ENCODE measurements around the gene STARD13.

Gene STARD13

GRCh38 chr13:33087790-33088189 lies 197.8 kb downstream of the STARD13 start:
- DNase-seq (ENCODE audit: low read depth, low spot score) = no peak

GRCh38 chr13:33087091-33087490 lies 198.5 kb downstream of the STARD13 start:
- DNase-seq (ENCODE audit: low read depth, low spot score) = no peak

DNA sequence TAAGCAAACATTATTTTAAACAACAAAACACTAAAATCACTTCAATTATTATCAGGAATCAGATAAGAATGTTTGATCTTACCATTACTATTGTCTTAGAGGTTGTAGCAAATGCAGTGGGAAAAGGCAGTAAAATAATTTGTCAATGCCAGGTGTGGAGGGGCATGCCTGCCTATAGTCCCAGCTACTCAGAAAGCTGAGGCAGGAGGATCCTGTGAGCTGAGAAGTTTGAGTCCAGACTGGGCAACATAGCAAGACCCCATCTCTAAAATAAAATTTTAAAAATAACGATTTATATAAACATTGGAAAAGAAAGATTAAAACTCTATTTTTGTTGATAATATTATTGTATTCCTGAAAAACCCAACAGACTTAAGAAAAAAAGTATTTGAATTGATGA lies 202.5 kb downstream of the STARD13 start:
- no peak for DNase-seq (ENCODE audit: low read depth, low spot score)

DNA sequence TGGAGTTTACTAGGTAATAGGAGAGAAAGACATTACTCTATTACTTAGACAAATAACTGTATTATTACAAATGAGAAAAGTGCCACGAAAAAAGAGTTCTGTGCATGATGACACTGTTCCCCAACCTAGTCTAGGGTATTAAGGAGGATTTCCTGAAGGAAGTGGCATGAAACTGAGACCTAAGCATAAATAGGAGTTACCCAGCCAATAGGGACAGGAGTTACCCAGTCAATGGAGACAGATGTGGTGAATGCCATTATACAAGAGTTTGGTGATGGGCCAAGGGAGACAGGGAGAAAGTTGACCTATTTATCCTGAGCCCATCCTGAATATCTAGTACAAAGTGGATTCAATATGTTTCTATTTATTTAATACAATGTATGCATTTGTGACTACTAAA lies 203.9 kb downstream of the STARD13 start:
- DNase-seq (ENCODE audit: low read depth, low spot score) = no peak

- DNase-seq (ENCODE audit: low read depth, low spot score) = no peak
These were observed 204.5 kb downstream of the STARD13 start for GRCh38 chr13:33080972-33081590.

DNA sequence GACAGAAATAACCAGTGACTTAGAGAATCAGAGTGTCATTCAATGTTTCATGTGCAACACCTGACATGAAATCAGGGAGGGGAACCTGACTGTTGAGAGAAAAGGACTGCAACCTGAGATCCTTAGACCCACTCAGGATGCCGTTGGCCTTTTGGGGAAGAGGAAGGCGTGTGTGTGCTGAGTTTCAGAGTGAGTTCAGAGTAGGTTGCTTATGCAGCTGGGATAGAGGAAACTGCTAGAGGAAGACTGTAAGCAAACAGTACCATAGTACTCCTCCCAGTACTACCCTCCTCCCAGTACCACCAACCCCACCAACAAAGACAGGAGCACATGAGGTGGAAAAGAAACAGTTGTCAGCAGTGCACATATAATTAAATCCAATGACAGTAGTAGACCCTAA lies 205.6 kb downstream of the STARD13 start:
- no peak for DNase-seq (ENCODE audit: low read depth, low spot score)

DNA sequence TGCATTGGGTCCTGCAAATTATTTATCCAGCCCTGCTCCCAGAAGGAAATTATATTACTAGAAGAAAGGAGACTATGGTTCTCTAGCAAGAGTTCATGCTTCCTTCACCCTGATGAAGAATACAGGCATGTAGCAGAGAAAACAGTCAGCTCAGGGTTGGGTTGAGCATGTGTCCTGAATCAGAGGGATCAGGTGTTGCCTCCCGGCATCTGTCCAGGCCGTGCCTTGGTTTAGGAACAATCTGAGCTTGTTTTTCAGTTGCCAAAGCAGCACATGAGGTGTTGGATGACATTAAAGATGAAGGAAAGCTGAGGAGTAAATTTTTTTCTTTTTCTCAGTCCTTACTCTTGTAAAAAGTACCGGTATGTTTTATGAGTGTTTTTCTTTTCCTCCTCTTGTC lies 207.3 kb downstream of the STARD13 start:
- DNase-seq (ENCODE audit: low read depth, low spot score) = no peak

DNA sequence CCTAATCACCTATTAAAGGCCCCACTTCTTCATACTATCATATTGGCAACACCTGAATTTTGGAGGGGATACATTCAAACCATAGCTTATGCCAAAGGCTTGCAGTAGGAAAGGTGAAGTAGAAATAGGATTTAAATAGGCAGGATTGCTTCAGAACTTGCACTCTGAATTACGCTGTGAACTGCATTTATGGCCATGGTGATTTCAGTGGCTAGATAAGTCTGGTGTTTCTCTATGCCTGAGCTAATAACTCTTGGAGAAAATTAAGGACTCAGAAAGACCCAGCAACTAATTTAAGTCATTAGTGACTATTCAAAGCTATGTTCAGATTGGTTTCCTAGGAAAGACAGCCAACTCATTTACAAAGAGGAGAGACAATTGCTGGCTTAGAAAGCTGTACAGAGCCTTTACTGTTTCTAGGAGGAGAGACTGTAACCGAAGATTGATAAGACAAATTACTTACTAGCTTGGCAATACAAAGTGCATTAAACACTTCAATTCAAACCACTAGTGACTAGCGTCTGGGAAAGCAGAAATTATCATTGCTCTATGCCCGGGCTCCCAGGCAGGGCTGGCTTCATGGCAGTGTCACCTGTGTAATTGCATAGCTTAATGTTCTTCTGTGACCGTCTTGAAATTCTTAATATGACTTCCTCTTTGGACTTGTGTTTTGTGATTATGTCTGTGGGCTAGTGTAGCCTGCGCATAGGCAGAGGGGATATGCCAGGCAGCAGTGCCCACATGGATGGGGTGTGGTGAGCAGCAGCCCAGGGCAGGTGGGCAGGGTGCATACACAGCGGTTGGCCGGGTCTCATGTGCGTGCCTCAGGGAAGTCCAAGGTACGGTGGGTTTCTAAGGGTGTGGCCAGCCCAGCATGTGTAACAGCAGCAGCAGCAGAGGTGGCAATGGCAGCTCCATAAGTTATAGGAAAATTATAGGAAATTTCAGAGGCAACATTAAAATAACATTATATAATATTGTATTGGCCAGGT lies 209.3 kb downstream of the STARD13 start:
- no peak for DNase-seq (ENCODE audit: low read depth, low spot score)

GRCh38 chr13:33073338-33073737 lies 212.2 kb downstream of the STARD13 start:
- DNase-seq (ENCODE audit: low read depth, low spot score) = no peak

- DNase-seq (ENCODE audit: low read depth, low spot score) = no peak
These were observed 212.8 kb downstream of the STARD13 start for GRCh38 chr13:33072759-33073158.

GRCh38 chr13:33072282-33072681 lies 213.3 kb downstream of the STARD13 start:
- no peak for DNase-seq (ENCODE audit: low read depth, low spot score)

DNA sequence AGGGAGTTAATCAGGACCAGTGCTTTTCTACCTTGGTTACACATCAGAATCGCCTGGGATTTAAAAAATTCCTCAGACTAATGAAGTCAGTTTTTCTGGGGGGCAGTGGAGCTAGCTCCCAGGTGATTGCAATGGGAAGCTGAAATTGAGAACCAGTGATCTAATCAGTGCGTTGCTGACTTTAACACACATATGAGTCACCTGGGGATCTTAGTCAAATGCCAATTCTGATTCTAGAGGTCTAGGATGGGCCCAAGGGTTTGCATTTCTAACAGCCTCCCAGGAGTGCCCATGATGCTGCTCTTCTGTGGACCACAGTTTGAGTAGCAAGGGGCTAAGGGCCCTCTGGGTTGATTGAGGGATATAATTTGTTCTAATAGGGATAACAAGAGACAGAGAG lies 214.8 kb downstream of the STARD13 start:
- no peak for DNase-seq (ENCODE audit: low read depth, low spot score)

GRCh38 chr13:33069365-33069764 lies 216.2 kb downstream of the STARD13 start:
- DNase-seq (ENCODE audit: low read depth, low spot score) = no peak

DNA sequence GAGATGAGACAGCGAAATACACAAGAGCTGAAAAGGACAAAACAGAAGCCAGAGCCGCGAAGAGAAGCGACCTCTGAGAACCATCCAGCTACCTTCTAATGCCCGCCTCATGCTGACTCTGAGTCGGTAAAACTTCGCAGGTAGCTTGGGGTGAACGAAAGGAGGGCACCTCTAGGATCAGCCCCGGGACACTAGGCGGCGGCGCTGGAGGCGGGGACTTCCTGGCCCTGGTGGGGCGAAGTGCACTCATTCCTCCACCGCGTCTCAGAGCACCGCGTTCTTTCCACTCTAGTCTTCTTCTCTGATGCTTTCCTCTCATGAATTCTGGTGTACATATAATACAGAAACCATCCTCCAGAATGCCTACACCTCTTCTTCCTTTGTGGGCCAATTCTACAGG lies 219.2 kb downstream of the STARD13 start:
- no peak for DNase-seq (ENCODE audit: low read depth, low spot score)

DNA sequence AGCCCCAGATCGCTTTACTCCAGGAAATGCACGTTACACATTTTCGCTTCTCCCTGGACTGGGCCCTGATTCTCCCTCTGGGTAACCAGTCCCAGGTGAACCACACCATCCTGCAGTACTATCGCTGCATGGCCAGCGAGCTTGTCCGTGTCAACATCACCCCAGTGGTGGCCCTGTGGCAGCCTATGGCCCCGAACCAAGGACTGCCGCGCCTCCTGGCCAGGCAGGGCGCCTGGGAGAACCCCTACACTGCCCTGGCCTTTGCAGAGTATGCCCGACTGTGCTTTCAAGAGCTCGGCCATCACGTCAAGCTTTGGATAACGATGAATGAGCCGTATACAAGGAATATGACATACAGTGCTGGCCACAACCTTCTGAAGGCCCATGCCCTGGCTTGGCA lies 224.7 kb downstream of the STARD13 start:
- no peak for DNase-seq (ENCODE audit: low read depth, low spot score)

- no peak for DNase-seq (ENCODE audit: low read depth, low spot score)
These were observed 226.7 kb downstream of the STARD13 start for GRCh38 chr13:33058776-33059327.

DNA sequence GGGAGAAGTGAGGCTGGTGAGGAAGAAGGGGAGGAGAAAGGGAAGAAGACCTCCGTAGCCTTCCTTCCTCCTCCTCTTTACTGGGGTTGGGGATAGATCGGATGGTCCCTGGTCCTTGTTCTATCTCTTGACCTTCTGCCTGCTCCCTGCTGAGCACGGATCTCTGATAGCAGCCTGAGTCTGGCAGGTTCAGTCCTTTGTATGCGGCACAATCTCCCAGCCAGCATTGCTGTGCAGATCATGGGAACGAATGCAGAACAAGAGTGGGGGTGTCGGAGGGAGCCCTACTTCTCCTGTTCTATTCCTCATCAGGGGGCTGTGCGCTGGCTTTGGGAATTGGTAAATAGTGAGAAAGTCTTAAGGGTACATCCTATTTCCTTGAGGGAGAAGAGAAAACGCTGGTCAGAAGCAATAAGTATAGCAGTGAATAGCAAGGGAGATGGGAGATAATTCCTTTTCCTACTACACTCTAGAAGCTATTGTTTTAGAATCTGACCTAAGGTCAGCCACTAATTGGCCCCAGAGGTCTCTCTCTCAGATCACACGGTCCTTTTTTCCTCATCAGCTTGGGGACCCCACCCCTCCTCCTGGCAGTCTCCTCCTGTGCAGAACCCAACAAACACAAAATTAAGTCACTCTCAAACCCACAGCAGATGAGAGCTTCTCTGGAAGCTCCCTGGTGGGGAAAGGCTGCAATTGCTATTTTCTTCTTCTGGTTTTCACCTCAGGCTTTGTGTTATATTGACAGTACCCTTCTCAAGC lies 228.4 kb downstream of the STARD13 start:
- DNase-seq (ENCODE audit: low read depth, low spot score) = no peak

- no peak for DNase-seq (ENCODE audit: low read depth, low spot score)
These were observed 232.0 kb downstream of the STARD13 start for GRCh38 chr13:33053397-33054066.

Measured in activated CD4-positive, CD25-positive, alpha-beta regulatory T cell treated with anti-CD3 and anti-CD28 coated beads, Interleukin-2, amount 50 U/mL, for 16 hours (primary cell).